SK-N-SH treated with all-trans-retinoic acid at 6 μM for 48 hours (cell line): Measurements from ENCODE around the gene MS4A14.

Experiments used
- ATAC-seq: fragments of 200-7000 bp; cut with Tn5 transposase; 3 replicates; pipeline ENCODE4 v1.9.1; 2020; ENCODE audit warnings: mild to moderate bottlenecking, moderate library complexity
- ARNTL ChIP-seq: fragments of 450-650 bp; formaldehyde crosslinking; IDR thresholded peaks from 2 replicates; pipeline ENCODE4 v1.5.0; 2020; ENCODE audit warnings: low read depth, mild to moderate bottlenecking, moderate library complexity, borderline replicate concordance
- CREB5 ChIP-seq: fragments of 250-450 bp; sonication (Bioruptor Pico); IDR thresholded peaks from 2 replicates; pipeline ENCODE4 v1.5.1; 2020; ENCODE audit warnings: low read depth, mild to moderate bottlenecking, moderate library complexity
- CSDC2 ChIP-seq: fragments of 250-450 bp; sonication (Bioruptor Pico); IDR thresholded peaks from 2 replicates; pipeline ENCODE4 v1.5.0; 2020; ENCODE audit warnings: mild to moderate bottlenecking, moderate library complexity
- ESRRG ChIP-seq: fragments of 250-450 bp; sonication (Bioruptor Pico); IDR thresholded peaks from 2 replicates; pipeline ENCODE4 v1.6.1; 2021; ENCODE audit warnings: mild to moderate bottlenecking
- GLIS3 ChIP-seq: fragments of 250-450 bp; sonication (Bioruptor Pico); IDR thresholded peaks from 2 replicates; pipeline ENCODE4 v1.5.0; 2020; ENCODE audit warnings: mild to moderate bottlenecking, moderate library complexity
- ISL1 ChIP-seq: fragments of 250-450 bp; sonication (Bioruptor Pico); IDR thresholded peaks from 2 replicates; pipeline ENCODE4 v2.1.2; 2022; ENCODE audit warnings: mild to moderate bottlenecking, moderate library complexity
- OSR1 ChIP-seq: fragments of 250-450 bp; sonication (Bioruptor Pico); IDR thresholded peaks from 2 replicates; pipeline ENCODE4 v1.8.0; 2022; ENCODE audit warnings: moderate library complexity, mild to moderate bottlenecking, inconsistent platforms
- PPARA ChIP-seq: fragments of 250-450 bp; sonication (Bioruptor Pico); IDR thresholded peaks from 2 replicates; pipeline ENCODE4 v1.5.0; 2020; ENCODE audit warnings: mild to moderate bottlenecking, borderline replicate concordance
- RARB ChIP-seq: fragments of 250-450 bp; sonication (Bioruptor Pico); IDR thresholded peaks from 2 replicates; pipeline ENCODE4 v1.8.0; 2021; ENCODE audit warnings: mild to moderate bottlenecking, moderate library complexity
- SNAI2 ChIP-seq: fragments of 250-450 bp; sonication (Bioruptor Pico); IDR thresholded peaks from 2 replicates; pipeline ENCODE4 v1.5.0; 2020; ENCODE audit warnings: mild to moderate bottlenecking, moderate library complexity
- TCF4 ChIP-seq: fragments of 250-450 bp; sonication (Bioruptor Pico); IDR thresholded peaks from 2 replicates; pipeline ENCODE4 v1.8.0; 2021; ENCODE audit warnings: mild to moderate bottlenecking, moderate library complexity, borderline replicate concordance
- TOX ChIP-seq: fragments of 250-450 bp; sonication (Bioruptor Pico); IDR thresholded peaks from 2 replicates; pipeline ENCODE4 v1.8.0; 2021; ENCODE audit warnings: mild to moderate bottlenecking, moderate library complexity, borderline replicate concordance
- ZC3H10 ChIP-seq: fragments of 250-450 bp; sonication (Bioruptor Pico); IDR thresholded peaks from 2 replicates; pipeline ENCODE4 v1.5.1; 2021; ENCODE audit warnings: mild to moderate bottlenecking, moderate library complexity
- ZFP30 ChIP-seq: fragments of 450-650 bp; formaldehyde crosslinking; IDR thresholded peaks from 2 replicates; pipeline ENCODE4 v1.5.0; 2022; ENCODE audit warnings: mild to moderate bottlenecking, moderate library complexity
- ZNF565 ChIP-seq: fragments of 450-650 bp; formaldehyde crosslinking; conservative IDR thresholded peaks from 2 replicates; pipeline ENCODE4 v1.5.0; 2020; ENCODE audit warnings: low read depth, mild to moderate bottlenecking, moderate library complexity
- ZNF70 ChIP-seq: fragments of 450-650 bp; formaldehyde crosslinking; IDR thresholded peaks from 2 replicates; pipeline ENCODE4 v1.5.0; 2020; ENCODE audit warnings: mild to moderate bottlenecking, moderate library complexity
- ZNF8 ChIP-seq: fragments of 450-650 bp; formaldehyde crosslinking; IDR thresholded peaks from 2 replicates; pipeline ENCODE4 v1.5.0; 2020; ENCODE audit warnings: mild to moderate bottlenecking, moderate library complexity
- TF ChIP-seq, protein P1 (sequence below): fragments of 250-450 bp; sonication (Bioruptor Pico); IDR thresholded peaks from 2 replicates; pipeline ENCODE4 v1.5.1; 2021; ENCODE audit warnings: mild to moderate bottlenecking, moderate library complexity
- TF ChIP-seq, protein P2 (sequence below): fragments of 250-450 bp; sonication (Bioruptor Pico); IDR thresholded peaks from 2 replicates; pipeline ENCODE4 v1.5.0; 2020; ENCODE audit warnings: mild to moderate bottlenecking, moderate library complexity
- TF ChIP-seq, protein P3 (sequence below): fragments of 250-450 bp; sonication (Bioruptor Pico); IDR thresholded peaks from 2 replicates; pipeline ENCODE4 v1.8.0; 2020; ENCODE audit warnings: mild to moderate bottlenecking, moderate library complexity, borderline replicate concordance

MS4A14 gene

DNA sequence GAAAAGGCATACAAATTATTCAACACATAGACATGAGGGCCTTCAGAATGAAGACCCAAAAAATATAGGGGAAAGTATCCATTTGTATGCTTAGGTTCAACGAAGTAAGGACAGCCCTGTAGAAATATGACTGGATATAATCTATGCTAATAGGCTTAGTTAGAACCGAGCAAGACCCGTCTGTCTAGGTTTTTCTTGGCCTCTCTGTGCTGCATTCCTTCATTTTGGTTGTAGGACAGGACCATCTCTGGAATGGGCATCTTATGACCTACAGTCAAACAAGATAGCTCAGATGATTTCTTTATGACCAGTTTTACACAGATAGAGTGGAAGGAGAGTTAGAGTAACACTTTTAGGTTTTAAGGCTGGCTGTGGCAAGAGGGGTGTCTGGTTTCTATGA, 23.5 kb upstream of the MS4A14 start:
- no peak for ATAC-seq
- TF ChIP-seq CSDC2 (no peak), GLIS3 (CRISPR knock-in tag) (no peak), CREB5 (CRISPR knock-in tag) (no peak), RARB (no peak), ZC3H10 (no peak), SNAI2 (no peak), ZFP30 (CRISPR knock-in tag) (no peak), ZNF70 (CRISPR knock-in tag) (no peak), ZNF565 (CRISPR knock-in tag) (no peak)
- TF ChIP-seq, protein P1, sequence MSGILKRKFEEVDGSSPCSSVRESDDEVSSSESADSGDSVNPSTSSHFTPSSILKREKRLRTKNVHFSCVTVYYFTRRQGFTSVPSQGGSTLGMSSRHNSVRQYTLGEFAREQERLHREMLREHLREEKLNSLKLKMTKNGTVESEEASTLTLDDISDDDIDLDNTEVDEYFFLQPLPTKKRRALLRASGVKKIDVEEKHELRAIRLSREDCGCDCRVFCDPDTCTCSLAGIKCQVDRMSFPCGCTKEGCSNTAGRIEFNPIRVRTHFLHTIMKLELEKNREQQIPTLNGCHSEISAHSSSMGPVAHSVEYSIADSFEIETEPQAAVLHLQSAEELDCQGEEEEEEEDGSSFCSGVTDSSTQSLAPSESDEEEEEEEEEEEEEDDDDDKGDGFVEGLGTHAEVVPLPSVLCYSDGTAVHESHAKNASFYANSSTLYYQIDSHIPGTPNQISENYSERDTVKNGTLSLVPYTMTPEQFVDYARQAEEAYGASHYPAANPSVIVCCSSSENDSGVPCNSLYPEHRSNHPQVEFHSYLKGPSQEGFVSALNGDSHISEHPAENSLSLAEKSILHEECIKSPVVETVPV: no peak

- ATAC-seq: no peak
- TF ChIP-seq RARB (no peak), TOX (CRISPR knock-in tag) (no peak), TCF4 (CRISPR knock-in tag) (no peak), OSR1 (CRISPR knock-in tag) (no peak), ISL1 (CRISPR knock-in tag) (no peak), CSDC2 (no peak), CREB5 (CRISPR knock-in tag) (no peak), PPARA (no peak), ESRRG (CRISPR knock-in tag) (no peak), ARNTL (CRISPR knock-in tag) (no peak), ZNF8 (no peak), ZNF565 (CRISPR knock-in tag) (no peak), ZNF70 (CRISPR knock-in tag) (no peak)
- TF ChIP-seq, all 23 proteins: peak for 0
Measured at GRCh38 chr11:60375316-60375715, 20.9 kb upstream of the MS4A14 start.

GRCh38 chr11:60376601-60377000, 19.7 kb upstream of the MS4A14 start:
- ATAC-seq: no peak
- TF ChIP-seq CSDC2: no peak
- TF ChIP-seq ZNF565 (CRISPR knock-in tag): no peak
- TF ChIP-seq, protein P1: no peak
- TF ChIP-seq CREB5 (CRISPR knock-in tag): no peak
- TF ChIP-seq ZFP30 (CRISPR knock-in tag): no peak
- no peak for TF ChIP-seq SNAI2
- no peak for TF ChIP-seq GLIS3 (CRISPR knock-in tag)
- no peak for TF ChIP-seq OSR1 (CRISPR knock-in tag)
- TF ChIP-seq, protein P2, sequence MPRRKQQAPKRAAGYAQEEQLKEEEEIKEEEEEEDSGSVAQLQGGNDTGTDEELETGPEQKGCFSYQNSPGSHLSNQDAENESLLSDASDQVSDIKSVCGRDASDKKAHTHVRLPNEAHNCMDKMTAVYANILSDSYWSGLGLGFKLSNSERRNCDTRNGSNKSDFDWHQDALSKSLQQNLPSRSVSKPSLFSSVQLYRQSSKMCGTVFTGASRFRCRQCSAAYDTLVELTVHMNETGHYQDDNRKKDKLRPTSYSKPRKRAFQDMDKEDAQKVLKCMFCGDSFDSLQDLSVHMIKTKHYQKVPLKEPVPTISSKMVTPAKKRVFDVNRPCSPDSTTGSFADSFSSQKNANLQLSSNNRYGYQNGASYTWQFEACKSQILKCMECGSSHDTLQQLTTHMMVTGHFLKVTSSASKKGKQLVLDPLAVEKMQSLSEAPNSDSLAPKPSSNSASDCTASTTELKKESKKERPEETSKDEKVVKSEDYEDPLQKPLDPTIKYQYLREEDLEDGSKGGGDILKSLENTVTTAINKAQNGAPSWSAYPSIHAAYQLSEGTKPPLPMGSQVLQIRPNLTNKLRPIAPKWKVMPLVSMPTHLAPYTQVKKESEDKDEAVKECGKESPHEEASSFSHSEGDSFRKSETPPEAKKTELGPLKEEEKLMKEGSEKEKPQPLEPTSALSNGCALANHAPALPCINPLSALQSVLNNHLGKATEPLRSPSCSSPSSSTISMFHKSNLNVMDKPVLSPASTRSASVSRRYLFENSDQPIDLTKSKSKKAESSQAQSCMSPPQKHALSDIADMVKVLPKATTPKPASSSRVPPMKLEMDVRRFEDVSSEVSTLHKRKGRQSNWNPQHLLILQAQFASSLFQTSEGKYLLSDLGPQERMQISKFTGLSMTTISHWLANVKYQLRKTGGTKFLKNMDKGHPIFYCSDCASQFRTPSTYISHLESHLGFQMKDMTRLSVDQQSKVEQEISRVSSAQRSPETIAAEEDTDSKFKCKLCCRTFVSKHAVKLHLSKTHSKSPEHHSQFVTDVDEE (CRISPR knock-in tag): no peak
- TF ChIP-seq ZC3H10: no peak
- no peak for TF ChIP-seq ZNF8
- TF ChIP-seq RARB: no peak
- no peak for TF ChIP-seq ARNTL (CRISPR knock-in tag)
- TF ChIP-seq ESRRG (CRISPR knock-in tag): no peak
- TF ChIP-seq, protein P3, sequence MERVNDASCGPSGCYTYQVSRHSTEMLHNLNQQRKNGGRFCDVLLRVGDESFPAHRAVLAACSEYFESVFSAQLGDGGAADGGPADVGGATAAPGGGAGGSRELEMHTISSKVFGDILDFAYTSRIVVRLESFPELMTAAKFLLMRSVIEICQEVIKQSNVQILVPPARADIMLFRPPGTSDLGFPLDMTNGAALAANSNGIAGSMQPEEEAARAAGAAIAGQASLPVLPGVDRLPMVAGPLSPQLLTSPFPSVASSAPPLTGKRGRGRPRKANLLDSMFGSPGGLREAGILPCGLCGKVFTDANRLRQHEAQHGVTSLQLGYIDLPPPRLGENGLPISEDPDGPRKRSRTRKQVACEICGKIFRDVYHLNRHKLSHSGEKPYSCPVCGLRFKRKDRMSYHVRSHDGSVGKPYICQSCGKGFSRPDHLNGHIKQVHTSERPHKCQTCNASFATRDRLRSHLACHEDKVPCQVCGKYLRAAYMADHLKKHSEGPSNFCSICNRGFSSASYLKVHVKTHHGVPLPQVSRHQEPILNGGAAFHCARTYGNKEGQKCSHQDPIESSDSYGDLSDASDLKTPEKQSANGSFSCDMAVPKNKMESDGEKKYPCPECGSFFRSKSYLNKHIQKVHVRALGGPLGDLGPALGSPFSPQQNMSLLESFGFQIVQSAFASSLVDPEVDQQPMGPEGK (CRISPR knock-in tag): no peak
